OCI-M2 (cell line): ENCODE data around the gene AP4M1.

Experiments used
- DNase-seq: peaks from one replicate; lab custom pipeline; 2025; ENCODE audit not compliant: unreplicated experiment; lab: John Stamatoyannopoulos, UW

AP4M1 gene

GRCh38 chr7:100101016-100101862, at the start of gene AP4M1, which contains the start of gene MCM7:
TSS of gene AP4M1 (plus strand) at chr7:100101643. CDS start at chr7:100101715, 72 bp downstream.
TSS of gene MCM7 (minus strand) at chr7:100101397. CDS start at chr7:100101294, 103 bp downstream.
- DNase-seq: peak; percentile 54

GRCh38 chr7:100053215-100053614, 48.2 kb upstream of the AP4M1 start:
- peak; percentile 27 for DNase-seq

GRCh38 chr7:100057006-100057405, 44.4 kb upstream of the AP4M1 start:
- no peak for DNase-seq

GRCh38 chr7:100059251-100059739, 42.1 kb upstream of the AP4M1 start:
- peak; percentile 34 for DNase-seq

- peak; percentile 20 for DNase-seq
Observed at GRCh38 chr7:100061518-100062193, 39.8 kb upstream of the AP4M1 start.

- no peak for DNase-seq
Observed at GRCh38 chr7:100063376-100063775, 38.1 kb upstream of the AP4M1 start.

- no peak for DNase-seq
Observed at GRCh38 chr7:100064162-100064561, 37.3 kb upstream of the AP4M1 start.

- no peak for DNase-seq
Observed at GRCh38 chr7:100065452-100066186, 35.8 kb upstream of the AP4M1 start.

GRCh38 chr7:100066953-100067352, 34.5 kb upstream of the AP4M1 start:
- DNase-seq: no peak

- no peak for DNase-seq
Observed at GRCh38 chr7:100069991-100070390, 31.5 kb upstream of the AP4M1 start.

GRCh38 chr7:100071018-100071723, 30.3 kb upstream of the AP4M1 start:
- DNase-seq: no peak

- no peak for DNase-seq
Observed at GRCh38 chr7:100072462-100072861, 29.0 kb upstream of the AP4M1 start.

GRCh38 chr7:100074841-100075240, 26.6 kb upstream of the AP4M1 start:
- DNase-seq: no peak

GRCh38 chr7:100075418-100075817, 26.0 kb upstream of the AP4M1 start:
- DNase-seq: no peak

- DNase-seq: no peak
Observed at GRCh38 chr7:100077205-100077604, 24.2 kb upstream of the AP4M1 start.

GRCh38 chr7:100079024-100079560, 22.4 kb upstream of the AP4M1 start:
- DNase-seq: no peak

GRCh38 chr7:100080907-100081534, 20.4 kb upstream of the AP4M1 start:
- no peak for DNase-seq

GRCh38 chr7:100081535-100082102, 19.8 kb upstream of the AP4M1 start, which contains the start of gene ZNF3:
TSS of gene ZNF3 (minus strand) at chr7:100081723. CDS start at chr7:100077357, 4,366 bp downstream.
- peak; percentile 69 for DNase-seq

- no peak for DNase-seq
Observed at GRCh38 chr7:100082978-100083377, 18.5 kb upstream of the AP4M1 start.
